AG04450 (cell line): ENCODE measurements around the gene GAS7. TPM values are rescaled to one million over a fixed set of nuclear protein-coding genes. Genes with fewer than 3 reads are reported as not detected.
A peak's percentile ranks its signal among the peaks of the same experiment; 100 is the strongest.

Experiments
- CTCF ChIA-PET: fragments of 300-600, 350-600 bp; formaldehyde crosslinking; extraction: SDS; loops from one replicate; lab custom pipeline; 2022; ENCODE audit warnings: antibody characterized with exemption, inconsistent platforms; lab: Charles Lee
- POLR2A ChIA-PET: fragments of 350-600 bp; formaldehyde crosslinking; extraction: SDS; loops from one replicate; lab custom pipeline; 2021; ENCODE audit warnings: antibody characterized with exemption, inconsistent platforms; lab: Yijun Ruan, JAX
- DNase-seq: peaks from one replicate; pipeline ENCODE4 v3.0.0-alpha.2; 2011; ENCODE audit warnings: low read depth, low spot score
- H3K27ac ChIP-seq: one replicate; pipeline ENCODE4 v1.5.1; 2012; ENCODE audit warnings: low read depth, low read length, control low read depth
- H3K27me3 ChIP-seq: one replicate; pipeline ENCODE4 v1.6.0; 2012; ENCODE audit warnings: low read length; ENCODE audit not compliant: control insufficient read depth, insufficient read depth
- H3K4me3 ChIP-seq: 2 replicates; pipeline ENCODE4 v1.5.1; 2011; ENCODE audit warnings: mild to moderate bottlenecking, low read depth, low read length, control low read depth
- H3K9me3 ChIP-seq: 2 replicates; pipeline ENCODE4 v1.5.1; 2012; ENCODE audit warnings: low read length; ENCODE audit not compliant: control insufficient read depth, insufficient read depth
- CTCF ChIP-seq: IDR thresholded peaks from 2 replicates; pipeline ENCODE4 v1.5.1; 2011; ENCODE audit warnings: low read depth, low read length, control low read depth, inconsistent platforms
- polyA plus RNA-seq: library from polyadenylated mRNA; depleted of rRNA; stranded (reverse); fragments of >200 nt; gene quantifications from 2 replicates; pipeline ENCODE4 v1.2.3, GENCODE V29; 2011

Gene GAS7
- polyA plus RNA-seq, 1 experiment: 5.6 TPM

- ChIA-PET CTCF (no interaction called here), POLR2A (no interaction called here)
- Histone ChIP-seq H3K9me3 (peaks cover 14% of the 10 kb centered on the region), H3K27ac (peak overlapping the region; percentile 11), H3K4me3 (no peak overlapping the region), H3K27me3 (no peaks in the 10 kb centered on the region)
- no peak for DNase-seq
- TF ChIP-seq CTCF: no peak
These were observed 218.9 kb downstream of the GAS7 start for GRCh38 chr17:9979463-9979995.

GRCh38 chr17:9977180-9977575 lies 221.2 kb downstream of the GAS7 start:
- Histone ChIP-seq H3K9me3 (peaks cover 13% of the 10 kb centered on the region), H3K27me3 (no peaks in the 10 kb centered on the region), H3K27ac (no peak overlapping the region), H3K4me3 (no peak overlapping the region)
- TF ChIP-seq CTCF: no peak
- POLR2A ChIA-PET: no interaction called here
- no peak for DNase-seq
- CTCF ChIA-PET: no interaction called here

- ChIA-PET POLR2A (no interaction called here), CTCF (no interaction called here)
- no peaks in the 10 kb centered on the region for H3K27me3 ChIP-seq
- H3K9me3 ChIP-seq: peaks cover 12% of the 10 kb centered on the region
- H3K27ac ChIP-seq: no peak overlapping the region
- TF ChIP-seq CTCF: no peak
- DNase-seq: no peak
- no peak overlapping the region for H3K4me3 ChIP-seq
These were observed 221.9 kb downstream of the GAS7 start for GRCh38 chr17:9976283-9977179.

- Histone ChIP-seq H3K27me3 (no peaks in the 10 kb centered on the region), H3K4me3 (no peak overlapping the region), H3K27ac (no peak overlapping the region), H3K9me3 (peaks cover 9% of the 10 kb centered on the region)
- no peak for DNase-seq
- POLR2A ChIA-PET: no interaction called here
- no peak for TF ChIP-seq CTCF
- CTCF ChIA-PET: interaction anchor here (0.6 kb wide), 1 partner anchor 163 kb away, joined by 3 read pairs; no protein-coding TSS in a partner anchor
These were observed 223.7 kb downstream of the GAS7 start for GRCh38 chr17:9974448-9975381.
